Activated T-helper 2 cell treated with anti-CD3 and anti-CD28 coated beads, Interferon-gamma antibody, Interleukin-2, Interleukin-4, amounts not matched to agents 10 μg/mL and 5 μg/mL and 100 μg/mL, durations not matched to agents 14 hours and 24 hours and 36 hours (primary cell): Measurements from ENCODE around the gene PLS3. TPM values are rescaled to one million over a fixed set of nuclear protein-coding genes. Genes with fewer than 3 reads are reported as not detected.

ENCODE experiments used
- DNase-seq: peaks from one replicate; pipeline ENCODE4 v3.0.0; 2021; ENCODE audit warnings: low spot score
- H3K27ac Mint-ChIP-seq: one replicate; pipeline ENCODE4 v1.8.0; 2021; ENCODE audit warnings: mixed read lengths
- H3K27me3 Mint-ChIP-seq: one replicate; pipeline ENCODE4 v1.8.0; 2021; ENCODE audit warnings: low read depth, mixed read lengths
- H3K36me3 Mint-ChIP-seq: one replicate; pipeline ENCODE4 v1.8.0; 2021; ENCODE audit warnings: low read depth, mixed read lengths
- H3K4me1 Mint-ChIP-seq: one replicate; pipeline ENCODE4 v1.8.0; 2021; ENCODE audit warnings: low read depth, mixed read lengths
- H3K4me3 Mint-ChIP-seq: one replicate; pipeline ENCODE4 v1.8.0; 2021; ENCODE audit warnings: low read depth, mild to moderate bottlenecking, moderate library complexity, mixed read lengths
- H3K9me3 Mint-ChIP-seq: one replicate; pipeline ENCODE4 v1.8.0; 2021; ENCODE audit warnings: mixed read lengths
- intact Hi-C: fragments of 100-400 bp; cut with micrococcal nuclease; formaldehyde crosslinking; loops from one replicate; pipeline ENCODE4 v1.15.1; 2023
- total RNA-seq: library from RNA; stranded (reverse); gene quantifications from 2 replicates; pipeline ENCODE4 v1.2.3, GENCODE V29; 2022

The PLS3 gene
- total RNA-seq, 1 donor from 2014 or later, result 5.4 TPM

DNA sequence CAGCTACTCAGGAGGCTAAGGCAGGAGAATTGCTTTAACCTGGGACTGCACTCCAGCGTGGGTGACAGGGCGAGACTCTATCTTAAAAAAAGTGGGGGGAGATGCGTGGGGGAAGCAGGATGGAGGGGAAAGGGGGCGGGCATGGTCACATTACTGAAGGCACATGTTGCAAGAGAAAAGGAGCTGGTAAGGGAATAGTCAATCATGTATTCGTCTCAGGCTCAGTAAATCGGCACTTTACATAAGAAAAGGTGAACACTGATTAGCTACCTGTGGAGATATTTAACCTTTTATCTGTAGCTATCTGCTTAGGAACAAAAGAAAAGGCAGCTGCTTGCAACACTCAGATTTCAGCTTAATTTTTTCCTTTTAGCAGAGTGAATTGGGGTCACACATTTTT is 132.5 kb downstream of the PLS3 start:
- Mint-ChIP-seq H3K9me3 (no peaks in the 10 kb centered on the region), H3K4me3 (no peak overlapping the region), H3K4me1 (no peaks in the 10 kb centered on the region), H3K27ac (no peak overlapping the region), H3K36me3 (no peaks in the 10 kb centered on the region), H3K27me3 (no peaks in the 10 kb centered on the region)
- no peak for DNase-seq
- intact Hi-C loops, result no loop called here

DNA sequence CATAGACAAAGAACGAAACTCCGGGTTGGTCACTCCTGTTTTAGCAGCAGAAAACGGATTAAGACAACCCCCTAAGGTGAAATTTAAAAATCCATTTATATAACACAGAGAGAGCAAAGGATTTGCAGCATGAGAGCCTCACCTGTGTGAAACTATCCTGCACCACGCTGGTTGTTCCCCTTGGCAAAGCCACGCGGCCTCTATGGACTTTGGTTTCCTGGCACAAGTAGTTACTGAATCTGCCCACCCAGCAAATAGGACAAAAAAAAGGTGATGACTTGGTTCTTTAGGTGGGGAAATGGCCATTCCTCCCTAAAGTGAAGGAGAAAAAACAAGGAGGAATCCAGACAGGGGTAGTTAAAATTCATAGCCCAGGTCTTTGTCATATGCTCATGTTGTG is 133.1 kb downstream of the PLS3 start:
- no peaks in the 10 kb centered on the region for H3K4me1 Mint-ChIP-seq
- DNase-seq, result no peak
- no peaks in the 10 kb centered on the region for H3K9me3 Mint-ChIP-seq
- intact Hi-C loops, result no loop called here
- H3K27me3 Mint-ChIP-seq, result no peaks in the 10 kb centered on the region
- H3K36me3 Mint-ChIP-seq, result no peaks in the 10 kb centered on the region
- H3K4me3 Mint-ChIP-seq, result no peak overlapping the region
- no peak overlapping the region for H3K27ac Mint-ChIP-seq

DNA sequence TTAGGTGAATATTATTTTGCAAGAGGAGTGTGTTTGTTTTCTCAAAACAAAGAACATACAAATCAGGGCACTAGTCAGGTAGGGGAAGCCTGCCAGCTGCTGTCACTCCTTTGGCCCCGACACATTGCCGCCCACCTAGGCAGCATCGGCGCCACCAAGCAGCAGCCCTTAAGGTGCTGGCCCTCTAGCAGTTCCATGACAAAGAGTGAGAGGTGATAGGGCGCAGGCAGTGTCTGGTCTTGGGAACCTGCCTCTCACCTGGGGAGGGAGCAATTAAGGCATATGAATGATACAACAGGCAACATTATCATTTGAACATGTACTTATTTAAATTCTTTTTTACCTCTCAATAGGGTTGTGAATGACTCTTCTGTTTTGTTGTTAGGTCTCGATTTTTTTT is 135.1 kb downstream of the PLS3 start:
- Mint-ChIP-seq H3K27ac (no peak overlapping the region), H3K27me3 (no peaks in the 10 kb centered on the region), H3K9me3 (no peaks in the 10 kb centered on the region), H3K4me3 (no peak overlapping the region), H3K4me1 (no peaks in the 10 kb centered on the region), H3K36me3 (no peaks in the 10 kb centered on the region)
- intact Hi-C loops, result no loop called here
- no peak for DNase-seq

DNA sequence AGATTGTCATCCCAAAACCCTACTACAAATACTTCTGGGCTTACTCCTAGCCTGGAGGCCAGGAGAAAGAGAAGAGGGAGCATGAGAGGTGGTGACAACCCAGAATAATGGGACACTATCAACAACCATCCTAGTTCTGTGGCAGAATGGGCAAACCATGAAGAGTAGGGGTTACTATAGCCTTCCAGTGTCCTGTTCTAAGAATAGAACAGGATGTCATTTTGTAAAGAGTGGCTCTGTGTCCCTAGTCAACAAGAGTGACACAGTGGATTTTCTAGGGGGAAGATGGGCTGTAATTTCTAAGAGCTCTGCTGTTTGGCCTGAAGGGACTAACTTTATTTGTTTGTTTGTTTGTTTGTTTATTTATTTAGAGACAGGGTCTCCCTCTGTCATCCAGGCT is 136.0 kb downstream of the PLS3 start:
- no peak overlapping the region for H3K27ac Mint-ChIP-seq
- H3K27me3 Mint-ChIP-seq, result no peaks in the 10 kb centered on the region
- H3K4me1 Mint-ChIP-seq, result no peaks in the 10 kb centered on the region
- intact Hi-C loops, result no loop called here
- no peaks in the 10 kb centered on the region for H3K9me3 Mint-ChIP-seq
- DNase-seq, result no peak
- H3K36me3 Mint-ChIP-seq, result no peaks in the 10 kb centered on the region
- no peak overlapping the region for H3K4me3 Mint-ChIP-seq

DNA sequence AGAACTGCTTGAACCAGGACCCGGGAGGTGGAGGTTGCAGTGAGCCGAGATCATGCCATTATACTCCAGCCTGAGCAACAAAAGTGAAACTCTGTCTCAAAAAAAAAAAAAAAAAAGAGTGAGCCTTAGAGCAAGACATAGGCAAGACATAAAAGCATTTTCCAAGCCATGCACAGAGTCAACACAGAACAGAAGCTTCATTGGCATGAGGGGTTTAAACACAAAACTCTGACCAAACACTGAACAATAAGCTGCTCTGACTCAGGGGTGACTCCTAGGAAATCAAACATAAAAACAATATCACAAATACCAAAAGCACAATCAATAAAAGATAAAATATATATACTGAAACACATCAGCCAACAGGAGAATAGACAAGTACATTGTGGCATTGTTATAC is 136.8 kb downstream of the PLS3 start:
- H3K36me3 Mint-ChIP-seq, result no peaks in the 10 kb centered on the region
- no peaks in the 10 kb centered on the region for H3K9me3 Mint-ChIP-seq
- H3K4me3 Mint-ChIP-seq, result no peak overlapping the region
- intact Hi-C loops, result no loop called here
- no peak for DNase-seq
- no peaks in the 10 kb centered on the region for H3K27me3 Mint-ChIP-seq
- no peaks in the 10 kb centered on the region for H3K4me1 Mint-ChIP-seq
- H3K27ac Mint-ChIP-seq, result no peak overlapping the region
